Activated T-helper 2 cell treated with anti-CD3 and anti-CD28 coated beads, Interferon-gamma antibody, Interleukin-2, Interleukin-4, amounts not matched to agents 10 μg/mL and 5 μg/mL and 100 μg/mL, durations not matched to agents 14 hours and 24 hours and 36 hours (primary cell): ENCODE data around the gene RALGPS1. TPM values are rescaled to one million over a fixed set of nuclear protein-coding genes. Genes with fewer than 3 reads are reported as not detected.

Experiments
- DNase-seq: peaks from one replicate; pipeline ENCODE4 v3.0.0; 2021; ENCODE audit warnings: low spot score
- H3K27ac Mint-ChIP-seq: one replicate; pipeline ENCODE4 v1.8.0; 2021; ENCODE audit warnings: mixed read lengths
- H3K27me3 Mint-ChIP-seq: one replicate; pipeline ENCODE4 v1.8.0; 2021; ENCODE audit warnings: low read depth, mixed read lengths
- H3K36me3 Mint-ChIP-seq: one replicate; pipeline ENCODE4 v1.8.0; 2021; ENCODE audit warnings: low read depth, mixed read lengths
- H3K4me1 Mint-ChIP-seq: one replicate; pipeline ENCODE4 v1.8.0; 2021; ENCODE audit warnings: low read depth, mixed read lengths
- H3K4me3 Mint-ChIP-seq: one replicate; pipeline ENCODE4 v1.8.0; 2021; ENCODE audit warnings: low read depth, mild to moderate bottlenecking, moderate library complexity, mixed read lengths
- H3K9me3 Mint-ChIP-seq: one replicate; pipeline ENCODE4 v1.8.0; 2021; ENCODE audit warnings: mixed read lengths
- intact Hi-C: fragments of 100-400 bp; cut with micrococcal nuclease; formaldehyde crosslinking; loops from one replicate; pipeline ENCODE4 v1.15.1; 2023
- total RNA-seq: library from RNA; stranded (reverse); gene quantifications from 2 replicates; pipeline ENCODE4 v1.2.3, GENCODE V29; 2022

RALGPS1 gene
- total RNA-seq, 1 donor from 2014 or later = 2.4 TPM

- Mint-ChIP-seq H3K27ac (no peak overlapping the region), H3K36me3 (no peaks in the 10 kb centered on the region), H3K9me3 (peaks cover 3% of the 10 kb centered on the region), H3K4me3 (no peak overlapping the region), H3K27me3 (peaks cover 28% of the 10 kb centered on the region), H3K4me1 (peaks cover 7% of the 10 kb centered on the region)
- intact Hi-C loops = no loop called here
- DNase-seq = no peak
These were observed 2.3 kb downstream of the RALGPS1 start for GRCh38 chr9:126916909-126917308.

- no peak for DNase-seq
- intact Hi-C loops = no loop called here
- Mint-ChIP-seq H3K36me3 (no peaks in the 10 kb centered on the region), H3K4me3 (no peak overlapping the region), H3K27ac (no peak overlapping the region), H3K4me1 (peaks cover 7% of the 10 kb centered on the region), H3K9me3 (no peaks in the 10 kb centered on the region), H3K27me3 (peaks cover 20% of the 10 kb centered on the region)
These were observed 4.6 kb downstream of the RALGPS1 start for GRCh38 chr9:126919193-126919592.

GRCh38 chr9:126925876-126926275, 11.3 kb downstream of the RALGPS1 start:
- Mint-ChIP-seq H3K4me1 (no peaks in the 10 kb centered on the region), H3K27me3 (peaks cover 8% of the 10 kb centered on the region), H3K9me3 (no peaks in the 10 kb centered on the region), H3K36me3 (no peaks in the 10 kb centered on the region), H3K4me3 (no peak overlapping the region), H3K27ac (no peak overlapping the region)
- intact Hi-C loops = no loop called here
- DNase-seq = no peak

GRCh38 chr9:126926364-126926763, 11.8 kb downstream of the RALGPS1 start:
- intact Hi-C loops = no loop called here
- Mint-ChIP-seq H3K9me3 (no peaks in the 10 kb centered on the region), H3K4me1 (no peaks in the 10 kb centered on the region)

GRCh38 chr9:126927419-126927818, 12.8 kb downstream of the RALGPS1 start:
- intact Hi-C loops = no loop called here
- H3K27ac Mint-ChIP-seq = no peak overlapping the region

More at GRCh38 chr9:126926364-126926763, 11.8 kb downstream of the RALGPS1 start:
- Mint-ChIP-seq H3K4me3 (no peak overlapping the region), H3K27me3 (peaks cover 10% of the 10 kb centered on the region), H3K27ac (no peak overlapping the region), H3K36me3 (no peaks in the 10 kb centered on the region)
- no peak for DNase-seq

GRCh38 chr9:126932871-126933321, 18.3 kb downstream of the RALGPS1 start:
- Mint-ChIP-seq H3K27me3 (peaks cover 28% of the 10 kb centered on the region), H3K9me3 (no peaks in the 10 kb centered on the region), H3K4me1 (no peaks in the 10 kb centered on the region), H3K27ac (no peak overlapping the region), H3K36me3 (no peaks in the 10 kb centered on the region), H3K4me3 (no peak overlapping the region)
- no peak for DNase-seq
- intact Hi-C loops = no loop called here

More at GRCh38 chr9:126927419-126927818, 12.8 kb downstream of the RALGPS1 start:
- Mint-ChIP-seq H3K36me3 (no peaks in the 10 kb centered on the region), H3K9me3 (no peaks in the 10 kb centered on the region), H3K4me3 (no peak overlapping the region), H3K4me1 (no peaks in the 10 kb centered on the region), H3K27me3 (peaks cover 10% of the 10 kb centered on the region)
- no peak for DNase-seq

GRCh38 chr9:126933334-126933980, 18.9 kb downstream of the RALGPS1 start:
- Mint-ChIP-seq H3K36me3 (no peaks in the 10 kb centered on the region), H3K9me3 (no peaks in the 10 kb centered on the region), H3K27ac (no peak overlapping the region), H3K27me3 (peaks cover 30% of the 10 kb centered on the region), H3K4me1 (no peaks in the 10 kb centered on the region), H3K4me3 (no peak overlapping the region)
- DNase-seq = no peak
- intact Hi-C loops = no loop called here

- intact Hi-C loops = no loop called here
- Mint-ChIP-seq H3K27ac (no peak overlapping the region), H3K27me3 (peaks cover 30% of the 10 kb centered on the region), H3K36me3 (no peaks in the 10 kb centered on the region), H3K9me3 (no peaks in the 10 kb centered on the region), H3K4me3 (no peak overlapping the region), H3K4me1 (no peaks in the 10 kb centered on the region)
- no peak for DNase-seq
These were observed 19.9 kb downstream of the RALGPS1 start for GRCh38 chr9:126934441-126934840.

- H3K9me3 Mint-ChIP-seq = no peaks in the 10 kb centered on the region
- no peaks in the 10 kb centered on the region for H3K36me3 Mint-ChIP-seq
- H3K27ac Mint-ChIP-seq = no peak overlapping the region
- peaks cover under 1% of the 10 kb centered on the region for H3K4me1 Mint-ChIP-seq
- peaks cover 30% of the 10 kb centered on the region for H3K27me3 Mint-ChIP-seq
- H3K4me3 Mint-ChIP-seq = no peak overlapping the region
- no peak for DNase-seq
- intact Hi-C loops = no loop called here
These were observed 21.0 kb downstream of the RALGPS1 start for GRCh38 chr9:126935630-126936029.

- no peak overlapping the region for H3K4me3 Mint-ChIP-seq
- no peak overlapping the region for H3K27ac Mint-ChIP-seq
- H3K9me3 Mint-ChIP-seq = no peaks in the 10 kb centered on the region
- no peak for DNase-seq
- peaks cover 37% of the 10 kb centered on the region for H3K27me3 Mint-ChIP-seq
- no peaks in the 10 kb centered on the region for H3K36me3 Mint-ChIP-seq
- H3K4me1 Mint-ChIP-seq = peaks cover 4% of the 10 kb centered on the region
- intact Hi-C loops = no loop called here
These were observed 22.9 kb downstream of the RALGPS1 start for GRCh38 chr9:126937444-126937843.

- DNase-seq = no peak
- Mint-ChIP-seq H3K27me3 (peaks cover 34% of the 10 kb centered on the region), H3K9me3 (no peaks in the 10 kb centered on the region), H3K27ac (no peak overlapping the region), H3K4me1 (peaks cover 4% of the 10 kb centered on the region), H3K4me3 (no peak overlapping the region), H3K36me3 (no peaks in the 10 kb centered on the region)
- intact Hi-C loops = no loop called here
These were observed 23.7 kb downstream of the RALGPS1 start for GRCh38 chr9:126938327-126938726.

GRCh38 chr9:126939821-126940221, 25.2 kb downstream of the RALGPS1 start:
- H3K9me3 Mint-ChIP-seq = no peaks in the 10 kb centered on the region
- no peak overlapping the region for H3K27ac Mint-ChIP-seq
- peaks cover 39% of the 10 kb centered on the region for H3K27me3 Mint-ChIP-seq
- H3K36me3 Mint-ChIP-seq = no peaks in the 10 kb centered on the region
- no peak overlapping the region for H3K4me3 Mint-ChIP-seq
- H3K4me1 Mint-ChIP-seq = peaks cover 4% of the 10 kb centered on the region
- intact Hi-C loops = loop anchor here (1.0 kb wide), 1 partner anchor 259 kb away; no protein-coding TSS in a partner anchor
- DNase-seq = no peak

- Mint-ChIP-seq H3K36me3 (no peaks in the 10 kb centered on the region), H3K27ac (no peak overlapping the region), H3K4me1 (peaks cover 4% of the 10 kb centered on the region), H3K4me3 (no peak overlapping the region), H3K27me3 (peaks cover 34% of the 10 kb centered on the region), H3K9me3 (no peaks in the 10 kb centered on the region)
- intact Hi-C loops = no loop called here
- DNase-seq = no peak
These were observed 27.8 kb downstream of the RALGPS1 start for GRCh38 chr9:126942399-126942798.
